Stomach (tissue), 4 donors: ENCODE measurements around the gene TBC1D2.

Experiments
- CTCF ChIP-seq, 7 experiments: fragments of 450-650 bp in 4 of 7; fragments of 200-600 bp in 3 of 7; sonication (generic) in 3 of 7; IDR thresholded peaks; one replicate each; pipeline ENCODE4 v1.5.1; 2016 to 2019; ENCODE audit warnings: antibody characterized with exemption in 7 of 7, control low read depth in 2 of 7, mild to moderate bottlenecking in 1 of 7
- POLR2A ChIP-seq, 4 donors: fragments of 450-650 bp; IDR thresholded peaks; one replicate each; pipeline ENCODE4 v1.6.1; 2016; ENCODE audit warnings: antibody characterized with exemption in 4 of 4, control low read depth in 2 of 4, mild to moderate bottlenecking in 1 of 4, moderate library complexity in 1 of 4

- TF ChIP-seq CTCF (IDR thresholded peaks at IDR 0.05) (no peak), POLR2A (IDR thresholded peaks at IDR 0.05) (no peak)
Measured at GRCh38 chr9:98300611-98301010, 45.2 kb upstream of the TBC1D2 start.
